Epithelial cell of proximal tubule (primary cell): ENCODE measurements around the gene CAMK2D. TPM values are rescaled to one million over a fixed set of nuclear protein-coding genes. Genes with fewer than 3 reads are reported as not detected.

Experiments
- DNase-seq: peaks from one replicate; pipeline ENCODE4 v3.0.0-alpha.2; 2011; ENCODE audit warnings: low read depth
- H3K4me3 ChIP-seq: 2 replicates; pipeline ENCODE4 v1.5.1; 2011; ENCODE audit warnings: low read depth, mild to moderate bottlenecking, low read length
- CTCF ChIP-seq: conservative IDR thresholded peaks from 2 replicates; pipeline ENCODE4 v1.5.1; 2012; ENCODE audit warnings: low read depth, mild to moderate bottlenecking, low read length
- total RNA-seq: library from RNA; depleted of rRNA; stranded (reverse); fragments of >200 nt; gene quantifications from 2 replicates; pipeline ENCODE4 v1.2.3, GENCODE V29; 2015

Gene CAMK2D
- total RNA-seq, 1 donor from 2014 or later: 42.2 TPM

GRCh38 chr4:113738251-113738650, 23.3 kb downstream of the CAMK2D start:
- TF ChIP-seq CTCF: no peak
- no peak overlapping the region for H3K4me3 ChIP-seq
- DNase-seq: no peak

- DNase-seq: no peak
- TF ChIP-seq CTCF: no peak
- no peak overlapping the region for H3K4me3 ChIP-seq
Observed at GRCh38 chr4:113733685-113734084, 27.9 kb downstream of the CAMK2D start.

GRCh38 chr4:113732967-113733527, 28.5 kb downstream of the CAMK2D start:
- TF ChIP-seq CTCF: no peak
- no peak for DNase-seq
- H3K4me3 ChIP-seq: no peak overlapping the region

DNA sequence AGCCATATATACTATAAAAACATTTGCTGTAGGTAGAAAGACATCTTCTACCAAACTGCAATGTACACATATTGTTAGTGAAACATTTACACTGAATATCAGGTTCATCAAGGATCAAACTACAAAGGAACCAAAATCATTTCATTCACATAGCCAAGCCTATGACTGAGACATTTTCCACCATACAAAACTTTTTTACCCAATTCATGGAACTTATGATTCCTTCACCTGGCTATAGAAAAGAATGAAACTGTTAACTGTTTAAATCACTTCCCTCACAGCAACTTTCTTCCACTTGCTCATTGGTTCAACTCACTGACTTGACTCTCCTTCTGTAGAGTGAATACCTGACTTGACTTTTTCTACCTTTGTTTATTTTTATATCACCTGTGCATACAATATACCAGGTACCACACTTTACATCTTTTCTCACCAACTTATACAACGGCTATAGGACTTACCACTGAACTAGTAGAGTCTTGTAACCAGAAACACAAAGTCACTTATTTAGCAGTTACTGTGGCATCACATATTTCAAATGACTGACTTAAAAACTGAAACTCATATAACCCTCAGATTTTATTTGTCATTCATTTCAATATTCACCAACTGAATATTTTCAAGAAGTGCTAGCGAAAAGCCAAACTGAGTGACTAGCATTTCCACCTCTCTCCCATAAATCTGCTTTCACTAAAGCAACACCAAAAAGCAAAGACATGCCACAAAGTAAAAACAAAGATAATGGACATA, 30.9 kb downstream of the CAMK2D start:
- DNase-seq: no peak
- TF ChIP-seq CTCF: no peak
- H3K4me3 ChIP-seq: no peak overlapping the region

DNA sequence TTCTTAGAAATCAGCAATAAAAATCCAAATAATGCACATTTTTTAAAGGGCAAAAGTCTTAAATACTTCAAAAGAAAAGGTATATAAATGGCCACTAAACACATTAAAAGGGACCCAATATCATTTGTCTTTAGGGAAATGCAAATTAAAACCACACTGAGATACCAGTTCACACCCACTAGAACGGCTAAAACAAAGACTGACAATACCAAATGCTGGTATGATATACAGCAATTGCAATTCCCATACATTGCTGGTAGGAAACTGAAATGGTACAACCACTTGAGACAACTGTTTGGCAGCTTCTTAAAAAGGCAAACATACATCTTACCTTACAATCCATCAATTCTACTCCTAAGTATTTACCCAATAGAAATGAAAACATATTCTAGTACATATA, 33.7 kb downstream of the CAMK2D start:
- TF ChIP-seq CTCF: no peak

DNA sequence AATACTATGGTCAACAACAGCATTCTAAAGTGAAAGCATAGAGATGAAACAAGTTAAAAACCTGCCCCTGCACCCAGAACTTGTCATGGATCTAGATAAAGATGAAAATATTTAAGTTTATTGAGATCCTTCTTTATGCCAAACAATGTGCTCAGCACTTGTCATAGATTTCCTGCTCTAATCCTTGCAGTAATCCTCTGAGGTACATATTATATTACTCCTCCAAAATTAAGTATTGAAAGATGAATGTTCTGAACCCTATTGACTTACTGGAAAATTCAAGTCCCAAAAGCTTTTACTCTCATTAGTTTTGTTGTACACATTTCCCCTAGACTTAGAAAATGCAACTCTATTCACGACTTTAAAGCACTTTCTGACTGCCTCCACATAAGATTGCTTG, 35.6 kb downstream of the CAMK2D start:
- TF ChIP-seq CTCF: no peak
- H3K4me3 ChIP-seq: no peak overlapping the region
- DNase-seq: no peak

More for the DNA sequence above, 33.7 kb downstream of the CAMK2D start:
- no peak overlapping the region for H3K4me3 ChIP-seq
- DNase-seq: no peak

DNA sequence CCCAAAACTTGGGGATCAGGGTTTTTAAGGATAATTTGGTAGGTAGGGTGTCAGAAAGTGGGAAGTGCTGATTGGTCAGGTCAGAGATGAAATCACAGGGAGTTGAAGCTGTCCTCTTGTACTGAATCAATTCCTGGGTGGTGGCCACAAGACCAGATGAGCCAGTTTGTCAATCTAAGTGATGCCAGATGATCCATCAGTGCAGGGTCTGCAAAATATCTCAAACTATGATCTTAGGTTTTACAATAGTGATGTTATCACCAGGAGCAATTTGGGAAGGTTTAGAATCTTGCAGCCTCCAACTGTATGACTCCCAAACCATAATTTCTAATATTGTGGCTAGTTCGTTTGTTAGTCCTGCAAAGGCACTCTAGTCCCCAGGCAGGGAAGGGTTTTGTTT, 43.3 kb downstream of the CAMK2D start:
- DNase-seq: no peak
- H3K4me3 ChIP-seq: no peak overlapping the region
- no peak for TF ChIP-seq CTCF
